GM12878 (cell line): ENCODE measurements around the gene RGS19. TPM values are rescaled to one million over a fixed set of nuclear protein-coding genes. Genes with fewer than 3 reads are reported as not detected.

Experiments used
- ATAC-seq: fragments of 200-7000 bp; cut with Tn5 transposase; 3 replicates; pipeline ENCODE4 v1.9.1; 2020; ENCODE audit warnings: mild to moderate bottlenecking, moderate library complexity
- BruUV-seq: library from RNA; stranded (reverse); fragments of 400-500 nt; replicated peaks from 2 replicates; lab custom pipeline; 2021; lab: Mats Ljungman, UMichigan
- CTCF ChIA-PET: fragments of 300-600 bp; sonication (Branson Sonifier 250); formaldehyde crosslinking; extraction: SDS; loops from one replicate; lab custom pipeline; 2021; ENCODE audit warnings: inconsistent platforms; lab: Yijun Ruan, JAX
- POLR2A ChIA-PET: fragments of 350-600 bp; formaldehyde crosslinking; extraction: SDS; loops from one replicate; lab custom pipeline; 2021; ENCODE audit warnings: inconsistent platforms; lab: Charles Lee
- RAD21 ChIA-PET: fragments of 300-600 bp; sonication (Branson Sonifier 250); formaldehyde crosslinking; loops from one replicate; lab custom pipeline; 2023; ENCODE audit warnings: antibody characterized with exemption; ENCODE audit not compliant: unreplicated experiment; lab: Charles Lee
- SMC1A ChIA-PET: fragments of 300-600 bp; sonication (Branson Sonifier 250); formaldehyde crosslinking; loops from one replicate; lab custom pipeline; 2023; ENCODE audit not compliant: unreplicated experiment, uncharacterized antibody; lab: Charles Lee
- DNase-seq: peaks from one replicate; pipeline ENCODE4 v3.0.0-alpha.2; 2011; ENCODE audit warnings: low read depth, low spot score
- FAIRE-seq: peaks from 3 replicates; lab custom pipeline; 2011; peaks lifted over from hg19 to GRCh38; lab: Jason Lieb, UNC
- H2AFZ ChIP-seq: 2 replicates; pipeline ENCODE4 v1.6.0; 2011; ENCODE audit warnings: low read depth, low read length, control low read depth; ENCODE audit not compliant: control insufficient read depth
- H3K27ac ChIP-seq: 2 replicates; pipeline ENCODE4 v1.5.1; 2011; ENCODE audit warnings: control low read depth; ENCODE audit not compliant: control insufficient read depth, insufficient read depth
- H3K27me3 ChIP-seq, 2 experiments: replicated peaks in 1 of 2; 2 replicates each; pipeline versions ENCODE4 v1.6.0 to v1.6.1; 2011; ENCODE audit warnings: low read length in 1 of 2; ENCODE audit not compliant: control insufficient read depth in 2 of 2, insufficient read depth in 2 of 2
- H3K36me3 ChIP-seq, 2 experiments: 2 replicates each; pipeline ENCODE4 v1.5.1; 2011; ENCODE audit warnings: low read length in 1 of 2; ENCODE audit not compliant: control insufficient read depth in 2 of 2, insufficient read depth in 2 of 2
- H3K4me1 ChIP-seq: 2 replicates; pipeline ENCODE4 v1.6.1; 2011; ENCODE audit warnings: mild to moderate bottlenecking, low read length, moderate library complexity, mixed read lengths; ENCODE audit not compliant: control insufficient read depth, insufficient read depth
- H3K4me2 ChIP-seq: 2 replicates; pipeline ENCODE4 v1.6.0; 2011; ENCODE audit warnings: control low read depth; ENCODE audit not compliant: control insufficient read depth, insufficient read depth
- H3K4me3 ChIP-seq: fragments of 200-600 bp; sonication (generic); 2 replicates; pipeline ENCODE4 v1.5.1; 2016
- H3K79me2 ChIP-seq: 2 replicates; pipeline ENCODE4 v1.6.0; 2011; ENCODE audit warnings: low read length; ENCODE audit not compliant: control insufficient read depth, insufficient read depth
- H3K9ac ChIP-seq: 2 replicates; pipeline ENCODE4 v1.8.0; 2011; ENCODE audit warnings: low read length, control low read depth, mixed read lengths; ENCODE audit not compliant: control insufficient read depth, insufficient read depth
- H3K9me3 ChIP-seq: replicated peaks from 3 replicates; pipeline ENCODE4 v1.5.1; 2011; ENCODE audit warnings: mild to moderate bottlenecking, low read length; ENCODE audit not compliant: control insufficient read depth, insufficient read depth
- H4K20me1 ChIP-seq: 2 replicates; pipeline ENCODE4 v1.6.0; 2011; ENCODE audit not compliant: control insufficient read depth, insufficient read depth
- CHD1 ChIP-seq: IDR thresholded peaks from 2 replicates; pipeline ENCODE4 v1.6.1; 2012; ENCODE audit warnings: low read depth, low read length, improper control_type of control experiment
- DPF2 ChIP-seq: fragments of 450-650 bp; IDR thresholded peaks from 2 replicates; pipeline ENCODE4 v1.6.1; 2017; ENCODE audit warnings: mild to moderate bottlenecking
- KAT2A ChIP-seq: conservative IDR thresholded peaks from 2 replicates; pipeline ENCODE4 v1.6.1; 2011; ENCODE audit warnings: low read depth, low read length; ENCODE audit not compliant: control insufficient read depth
- NFIC ChIP-seq: IDR thresholded peaks from 2 replicates; pipeline ENCODE4 v1.6.1; 2012; ENCODE audit warnings: low read depth, mild to moderate bottlenecking, inconsistent platforms, low read length, moderate library complexity
- NFYB ChIP-seq: IDR thresholded peaks from 2 replicates; pipeline ENCODE4 v1.6.1; 2011; ENCODE audit warnings: low read depth, mild to moderate bottlenecking, low read length, improper control_type of control experiment, moderate library complexity; ENCODE audit not compliant: insufficient read depth
- NKRF ChIP-seq: fragments of 450-650 bp; conservative IDR thresholded peaks from 2 replicates; pipeline ENCODE4 v1.6.1; 2017; ENCODE audit warnings: mild to moderate bottlenecking, moderate library complexity
- SREBF2 ChIP-seq: IDR thresholded peaks from 2 replicates; pipeline ENCODE4 v1.6.1; 2012; ENCODE audit warnings: mild to moderate bottlenecking, low read length
- SUPT20H ChIP-seq: IDR thresholded peaks from 2 replicates; pipeline ENCODE4 v1.6.1; 2011; ENCODE audit warnings: low read depth, mild to moderate bottlenecking, low read length, moderate library complexity, borderline replicate concordance; ENCODE audit not compliant: control insufficient read depth
- USF1 ChIP-seq: IDR thresholded peaks from 2 replicates; pipeline ENCODE4 v1.6.1; 2011; ENCODE audit warnings: borderline replicate concordance, low read depth, mild to moderate bottlenecking, moderate library complexity, mixed read lengths, low read length; ENCODE audit not compliant: insufficient read depth; ENCODE audit errors: extremely low read length
- WRNIP1 ChIP-seq: IDR thresholded peaks from 2 replicates; pipeline ENCODE4 v1.6.1; 2011; ENCODE audit warnings: low read depth, low read length, improper control_type of control experiment, borderline replicate concordance
- ZNF274 ChIP-seq: IDR thresholded peaks from one replicate; pipeline ENCODE4 v1.8.0; 2011; ENCODE audit not compliant: insufficient read length, insufficient read depth
- ZSCAN29 ChIP-seq: fragments of 450-650 bp; IDR thresholded peaks from 2 replicates; pipeline ENCODE4 v1.6.1; 2017; ENCODE audit warnings: mild to moderate bottlenecking, moderate library complexity
- WGBS: methylation state at CpG from one replicate; pipeline ENCODE4 v1.1.6; 2016; ENCODE audit warnings: low lambda C conversion rate; ENCODE audit not compliant: insufficient replicate concordance, insufficient coverage; ENCODE audit errors: missing lambda C conversion rate; 5-methylcytosine and 5-hydroxymethylcytosine counted together
- in situ Hi-C: fragments of 300-500 bp; cut with MboI; formaldehyde crosslinking; loops from 9 replicates; pipeline ENCODE4 v1.14.3; 2018; ENCODE audit warnings: mixed read lengths
- intact Hi-C: fragments of 100-400 bp; cut with micrococcal nuclease; formaldehyde crosslinking; loops from one replicate; pipeline ENCODE4 v1.14.2; 2022; ENCODE audit not compliant: unreplicated experiment
- polyA plus RNA-seq, 11 experiments: library from polyadenylated mRNA; depleted of rRNA in 4 of 11; unstranded in 6 of 11; stranded (reverse) in 5 of 11; fragments of >200 nt; fragmentation: Nextera tagmentation in 4 of 11; fragmentation: Illumina TruSeq in 1 of 11; extraction: Ambion mirVana in 4 of 11; extraction: Trizol in 1 of 11; gene quantifications; 1 replicate in 1 of 11; 2 replicates in 10 of 11; pipeline versions ENCODE4 v1.2.1 to v1.2.3, GENCODE V29; 2011 to 2016; ENCODE audit warnings: inconsistent platforms in 2 of 11, missing spikeins in 2 of 11, low read depth in 1 of 11
- total RNA-seq, 4 experiments: library from RNA; depleted of rRNA in 3 of 4; stranded (reverse); fragments of >200 nt in 3 of 4; fragmentation: Illumina TruSeq in 1 of 4; extraction: Trizol in 1 of 4; gene quantifications; 2 replicates each; pipeline versions ENCODE4 v1.2.1 to v1.2.3, GENCODE V29; 2013 to 2021

The RGS19 gene
- total and polyA plus RNA-seq, 10 of the 15 experiments (the other 5 are each of a cell fraction or from before 2014, with no cell fraction given) = 0.82 to 62.4 (median 39.8) TPM

GRCh38 chr20:64103871-64104666, 24.8 kb upstream of the RGS19 start:
- in situ Hi-C loops = no loop called here
- DNase-seq (no peak), FAIRE-seq (no peak), ATAC-seq (no peak)
- RAD21 ChIA-PET = no interaction called here
- intact Hi-C loops = no loop called here
- Histone ChIP-seq H3K4me1 (peaks cover 9% of the 10 kb centered on the region), H3K4me3 (no peak overlapping the region), H3K4me2 (no peak overlapping the region), H3K36me3 (no peaks in the 10 kb centered on the region), H2AFZ (no peak overlapping the region), H4K20me1 (no peaks in the 10 kb centered on the region), H3K9ac (no peak overlapping the region), H3K27ac (no peak overlapping the region), H3K9me3 (no peaks in the 10 kb centered on the region), H3K27me3 (peaks cover 4 to 11% of the 10 kb centered on the region in 2 experiments; a peak in 3 of 4 replicates), H3K79me2 (no peaks in the 10 kb centered on the region)
- WGBS = 34% methylated on average over 20 of the region's 20 CpGs
- CTCF ChIA-PET = no interaction called here
- SMC1A ChIA-PET = interaction anchor here (0.8 kb wide), 1 partner anchor 16 kb away, joined by 3 read pairs; no protein-coding TSS in a partner anchor
- no TSS peak for BruUV-seq
- POLR2A ChIA-PET = no interaction called here
- TF ChIP-seq DPF2 (no peak), KAT2A (no peak)

GRCh38 chr20:64102647-64103354, 23.5 kb upstream of the RGS19 start:
- no peak overlapping the region for H3K9ac ChIP-seq
- ATAC-seq (no peak), FAIRE-seq (no peak), DNase-seq (no peak)
- no peaks in the 10 kb centered on the region for H3K79me2 ChIP-seq
- no TSS peak for BruUV-seq
- no peak overlapping the region for H3K4me3 ChIP-seq
- CTCF ChIA-PET = interaction anchor here (0.6 to 2.2 kb wide), 7 partner anchors 9 to 553 kb away, joined by 3 to 16 read pairs (median 3); no protein-coding TSS in a partner anchor
- H3K27me3 ChIP-seq = peaks cover 4 to 11% of the 10 kb centered on the region in 2 experiments; a peak in 3 of 4 replicates
- RAD21 ChIA-PET = interaction anchor here (0.6 to 1.2 kb wide), 2 partner anchors 18 to 62 kb away, joined by 3 to 10 read pairs; no protein-coding TSS in a partner anchor
- no peak overlapping the region for H2AFZ ChIP-seq
- H3K9me3 ChIP-seq = no peaks in the 10 kb centered on the region
- H3K27ac ChIP-seq = no peak overlapping the region
- peaks cover 9% of the 10 kb centered on the region for H3K4me1 ChIP-seq
- POLR2A ChIA-PET = no interaction called here
- 18% methylated on average over 21 of the region's 30 CpGs for WGBS
- no peaks in the 10 kb centered on the region for H3K36me3 ChIP-seq
- intact Hi-C loops (no loop called here), in situ Hi-C loops (no loop called here)
- H4K20me1 ChIP-seq = no peaks in the 10 kb centered on the region
- no peak overlapping the region; the same call in 1 of the 2 replicates for H3K4me2 ChIP-seq
- SMC1A ChIA-PET = interaction anchor here (0.8 to 1.5 kb wide), 3 partner anchors 9 to 17 kb away, joined by 3 read pairs; no protein-coding TSS in a partner anchor
- TF ChIP-seq ZNF274 = no peak
- no peak for TF ChIP-seq NFIC
- TF ChIP-seq NFYB = no peak
- no peak for TF ChIP-seq ZSCAN29
- TF ChIP-seq CHD1 = no peak
- no peak for TF ChIP-seq USF1
- no peak for TF ChIP-seq SREBF2
- TF ChIP-seq NKRF = no peak
- no peak for TF ChIP-seq WRNIP1
- no peak for TF ChIP-seq SUPT20H
